MM.1S (cell line): ENCODE results near the gene PRKCZ.

Experiments
- DNase-seq: peaks from one replicate; pipeline ENCODE4 v3.0.0-alpha.2; 2015
- H2AFZ ChIP-seq: fragments of 300-600 bp; sonication (generic); 2 replicates; pipeline ENCODE4 v1.6.0; 2016; ENCODE audit warnings: antibody characterized with exemption, low read length
- H3F3A ChIP-seq: fragments of 300-600 bp; sonication (generic); 2 replicates; pipeline ENCODE4 v1.6.1; 2016; ENCODE audit warnings: mild to moderate bottlenecking, antibody characterized with exemption, low read length, moderate library complexity, mixed read lengths; ENCODE audit not compliant: insufficient read depth
- H3K27ac ChIP-seq: fragments of 300-600 bp; sonication (generic); 2 replicates; pipeline ENCODE4 v1.5.1; 2016; ENCODE audit warnings: mild to moderate bottlenecking, low read length
- H3K27me3 ChIP-seq: fragments of 300-600 bp; sonication (generic); replicated peaks from 2 replicates; pipeline ENCODE4 v1.6.0; 2016; ENCODE audit warnings: low read length; ENCODE audit not compliant: insufficient read depth
- H3K36me3 ChIP-seq: fragments of 300-600 bp; sonication (generic); replicated peaks from 2 replicates; pipeline ENCODE4 v1.6.1; 2016; ENCODE audit warnings: mild to moderate bottlenecking, low read length, mixed read lengths; ENCODE audit not compliant: insufficient read depth
- H3K4me1 ChIP-seq: fragments of 300-600 bp; sonication (generic); 2 replicates; pipeline ENCODE4 v1.6.1; 2016; ENCODE audit warnings: low read length, mixed read lengths
- H3K4me2 ChIP-seq: fragments of 300-600 bp; sonication (generic); 2 replicates; pipeline ENCODE4 v1.6.0; 2016; ENCODE audit warnings: low read depth, low read length
- H3K4me3 ChIP-seq: fragments of 300-600 bp; sonication (generic); 2 replicates; pipeline ENCODE4 v1.5.1; 2016; ENCODE audit warnings: low read length, mixed read lengths
- H3K79me2 ChIP-seq: fragments of 300-600 bp; sonication (generic); 2 replicates; pipeline ENCODE4 v1.6.1; 2016; ENCODE audit warnings: mixed run types, low read length, mixed read lengths
- H3K9ac ChIP-seq: fragments of 300-600 bp; sonication (generic); 2 replicates; pipeline ENCODE4 v1.6.1; 2016; ENCODE audit warnings: low read length, mixed read lengths
- H3K9me2 ChIP-seq: fragments of 300-600 bp; sonication (generic); replicated peaks from 2 replicates; pipeline ENCODE4 v1.6.1; 2016; ENCODE audit warnings: mild to moderate bottlenecking, low read length, mixed read lengths; ENCODE audit not compliant: insufficient read depth
- H3K9me3 ChIP-seq: fragments of 300-600 bp; sonication (generic); replicated peaks from 2 replicates; pipeline ENCODE4 v1.6.1; 2016; ENCODE audit warnings: mild to moderate bottlenecking, low read length, mixed read lengths; ENCODE audit not compliant: insufficient read depth
- H4K20me1 ChIP-seq: fragments of 300-600 bp; sonication (generic); 2 replicates; pipeline ENCODE4 v1.6.1; 2016; ENCODE audit warnings: mild to moderate bottlenecking, low read length, moderate library complexity, mixed read lengths; ENCODE audit not compliant: insufficient read depth
- CTCF ChIP-seq: fragments of 300-600 bp; sonication (generic); IDR thresholded peaks from 2 replicates; pipeline ENCODE4 v1.5.1; 2016; ENCODE audit warnings: antibody characterized with exemption, low read length, mixed read lengths
- EZH2 ChIP-seq: fragments of 300-600 bp; sonication (generic); optimal IDR thresholded peaks from 2 replicates; pipeline ENCODE3; 2017; ENCODE audit warnings: low read depth, mild to moderate bottlenecking, antibody characterized with exemption, low read length, mixed read lengths
- EZH2phosphoT487 ChIP-seq: fragments of 300-600 bp; sonication (generic); IDR thresholded peaks from 2 replicates; pipeline ENCODE4 v1.6.1; 2018; ENCODE audit warnings: antibody characterized with exemption, low read length

PRKCZ gene

GRCh38 chr1:2232916-2233438 lies 182.8 kb downstream of the PRKCZ start:
- no peaks in the 10 kb centered on the region for H3K27me3 ChIP-seq
- no peak for DNase-seq
- no peaks in the 10 kb centered on the region for H3K9me3 ChIP-seq
- peaks cover 14% of the 10 kb centered on the region; the same call in 1 of the 2 replicates for H3K4me1 ChIP-seq
- no peak overlapping the region for H2AFZ ChIP-seq
- no peak for TF ChIP-seq EZH2phosphoT487
- no peak for TF ChIP-seq EZH2
- no peak for TF ChIP-seq CTCF
- H3F3A ChIP-seq: no peaks in the 10 kb centered on the region
- no peaks in the 10 kb centered on the region for H4K20me1 ChIP-seq
- no peak overlapping the region for H3K9ac ChIP-seq
- H3K9me2 ChIP-seq: no peaks in the 10 kb centered on the region
- H3K36me3 ChIP-seq: no peaks in the 10 kb centered on the region
- no peak overlapping the region for H3K4me3 ChIP-seq
- no peak overlapping the region for H3K4me2 ChIP-seq
- peaks cover 86% of the 10 kb centered on the region for H3K79me2 ChIP-seq
- H3K27ac ChIP-seq: no peak overlapping the region

- H3K9me2 ChIP-seq: no peaks in the 10 kb centered on the region
- H2AFZ ChIP-seq: no peak overlapping the region
- no peak overlapping the region for H3K4me3 ChIP-seq
- H4K20me1 ChIP-seq: no peaks in the 10 kb centered on the region
- no peak for DNase-seq
- no peak for TF ChIP-seq EZH2phosphoT487
- TF ChIP-seq CTCF: no peak
- TF ChIP-seq EZH2: no peak
- no peaks in the 10 kb centered on the region for H3K9me3 ChIP-seq
- peaks cover 14% of the 10 kb centered on the region; the same call in 1 of the 2 replicates for H3K4me1 ChIP-seq
- H3K4me2 ChIP-seq: no peak overlapping the region
- H3K36me3 ChIP-seq: no peaks in the 10 kb centered on the region
- H3K27me3 ChIP-seq: no peaks in the 10 kb centered on the region
- no peaks in the 10 kb centered on the region for H3F3A ChIP-seq
- H3K9ac ChIP-seq: no peak overlapping the region
- H3K79me2 ChIP-seq: peaks cover 91% of the 10 kb centered on the region
- H3K27ac ChIP-seq: no peak overlapping the region
These were observed 183.3 kb downstream of the PRKCZ start for GRCh38 chr1:2233468-2233867.

- H3K27ac ChIP-seq: no peak overlapping the region
These were observed 184.0 kb downstream of the PRKCZ start for GRCh38 chr1:2233997-2234761.

More at GRCh38 chr1:2233997-2234761, 184.0 kb downstream of the PRKCZ start:
- Histone ChIP-seq H3K9ac (no peak overlapping the region), H3K4me3 (no peak overlapping the region), H3K27me3 (no peaks in the 10 kb centered on the region), H3K36me3 (no peaks in the 10 kb centered on the region), H3K4me1 (peaks cover 12% of the 10 kb centered on the region; the same call in 1 of the 2 replicates), H3K9me2 (no peaks in the 10 kb centered on the region), H3F3A (no peaks in the 10 kb centered on the region), H3K9me3 (no peaks in the 10 kb centered on the region), H3K79me2 (peaks cover 95% of the 10 kb centered on the region), H4K20me1 (no peaks in the 10 kb centered on the region), H2AFZ (no peak overlapping the region), H3K4me2 (no peak overlapping the region)
- DNase-seq: no peak
- TF ChIP-seq CTCF (no peak), EZH2phosphoT487 (no peak), EZH2 (no peak)
